Body of pancreas (tissue), 4 donors: ENCODE data around the gene SRPK2. TPM values are rescaled to one million over a fixed set of nuclear protein-coding genes. Genes with fewer than 3 reads are reported as not detected.

Experiments used
- ATAC-seq: fragments of 150-250 bp; one replicate; pipeline ENCODE4 v1.9.1; 2016
- DNase-seq, 4 donors: peaks; one replicate each; pipeline ENCODE4 v3.0.0-alpha.2; 2019
- H3K27ac ChIP-seq, 4 donors: fragments of 200-600 bp; sonication (generic); 1 replicate in 3 of 4; 2 replicates in 1 of 4; pipeline versions ENCODE4 v1.5.1 to v1.6.1; 2016 to 2019; ENCODE audit warnings: mild to moderate bottlenecking in 1 of 4, mixed read lengths in 1 of 4, moderate library complexity in 1 of 4
- H3K27me3 ChIP-seq, 2 donors: fragments of 200-600 bp; sonication (generic); one replicate each; pipeline ENCODE4 v1.6.0; 2016; ENCODE audit warnings: mild to moderate bottlenecking in 1 of 2
- H3K36me3 ChIP-seq, 2 donors: fragments of 200-600 bp; sonication (generic); replicated peaks in 1 of 2; 2 replicates each; pipeline ENCODE4 v1.5.1; 2016; ENCODE audit warnings: low read depth in 2 of 2; ENCODE audit not compliant: insufficient read depth in 1 of 2
- H3K4me1 ChIP-seq: fragments of 200-600 bp; sonication (generic); one replicate; pipeline ENCODE4 v1.6.0; 2016
- H3K4me3 ChIP-seq, 2 donors: fragments of 200-600 bp; sonication (generic); 1 replicate in 1 of 2; 2 replicates in 1 of 2; pipeline ENCODE4 v1.5.1; 2016 to 2019
- H3K9me3 ChIP-seq, 3 donors: fragments of 200-600 bp; sonication (generic); 1 replicate in 2 of 3; 2 replicates in 1 of 3; pipeline ENCODE4 v1.5.1; 2016
- POLR2A ChIP-seq, 3 donors: fragments of 450-650 bp; IDR thresholded peaks; one replicate each; pipeline ENCODE4 v1.6.1; 2016; ENCODE audit warnings: antibody characterized with exemption in 3 of 3, mild to moderate bottlenecking in 2 of 3
- WGBS, 2 donors: methylation state at CpG; one replicate each; pipeline ENCODE4 v1.1.5; 2017; 5-methylcytosine and 5-hydroxymethylcytosine counted together
- intact Hi-C: fragments of 100-400 bp; cut with DNase I; formaldehyde crosslinking; loops from one replicate; pipeline ENCODE4 v1.15.1; 2023
- total RNA-seq, 2 donors: library from RNA; depleted of rRNA; stranded (reverse); fragments of >200 nt; gene quantifications; one replicate each; pipeline ENCODE4 v1.1.0, GENCODE V29; 2016
- TF ChIP-seq, protein P1 (sequence below), 7 experiments: fragments of 450-650 bp in 4 of 7; fragments of 200-600 bp in 3 of 7; sonication (generic) in 3 of 7; IDR thresholded peaks; one replicate each; pipeline ENCODE4 v1.5.1; 2016 to 2019; ENCODE audit warnings: antibody characterized with exemption in 7 of 7

SRPK2 gene
- total RNA-seq, 2 donors from 2014 or later: 23.4 to 31.1 TPM

DNA sequence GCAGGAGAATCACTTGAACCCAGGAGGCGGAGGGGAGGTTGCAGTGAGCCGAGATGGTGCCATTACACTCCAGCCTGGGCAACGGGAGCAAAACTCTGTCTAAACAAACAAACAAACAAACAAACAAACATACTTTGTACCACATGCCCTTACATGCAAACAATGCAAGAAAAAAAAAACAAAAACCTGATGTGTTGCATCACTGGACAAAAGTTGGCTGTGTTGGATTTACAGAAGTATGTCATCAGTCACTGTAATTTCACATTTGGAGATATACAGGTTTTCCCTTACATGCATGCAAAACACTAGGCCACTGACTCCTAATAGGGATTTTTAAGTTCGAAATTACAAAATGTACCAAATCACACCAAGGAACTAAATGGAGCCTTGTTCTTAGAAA is 138.5 kb downstream of the SRPK2 start:
- H3K9me3 ChIP-seq: no peaks in the 10 kb centered on the region
- no peaks in the 10 kb centered on the region for H3K36me3 ChIP-seq
- ATAC-seq (no peak), DNase-seq (no peak)
- no peaks in the 10 kb centered on the region for H3K27me3 ChIP-seq
- H3K27ac ChIP-seq: no peak overlapping the region
- WGBS, 2 donors: 92 to 98% methylated on average over 4 of the region's 4 CpGs
- peaks cover 20% of the 10 kb centered on the region for H3K4me1 ChIP-seq
- no peak overlapping the region for H3K4me3 ChIP-seq
- intact Hi-C loops: no loop called here
- no peak for TF ChIP-seq POLR2A (IDR thresholded peaks at IDR 0.05)
- TF ChIP-seq, protein P1, sequence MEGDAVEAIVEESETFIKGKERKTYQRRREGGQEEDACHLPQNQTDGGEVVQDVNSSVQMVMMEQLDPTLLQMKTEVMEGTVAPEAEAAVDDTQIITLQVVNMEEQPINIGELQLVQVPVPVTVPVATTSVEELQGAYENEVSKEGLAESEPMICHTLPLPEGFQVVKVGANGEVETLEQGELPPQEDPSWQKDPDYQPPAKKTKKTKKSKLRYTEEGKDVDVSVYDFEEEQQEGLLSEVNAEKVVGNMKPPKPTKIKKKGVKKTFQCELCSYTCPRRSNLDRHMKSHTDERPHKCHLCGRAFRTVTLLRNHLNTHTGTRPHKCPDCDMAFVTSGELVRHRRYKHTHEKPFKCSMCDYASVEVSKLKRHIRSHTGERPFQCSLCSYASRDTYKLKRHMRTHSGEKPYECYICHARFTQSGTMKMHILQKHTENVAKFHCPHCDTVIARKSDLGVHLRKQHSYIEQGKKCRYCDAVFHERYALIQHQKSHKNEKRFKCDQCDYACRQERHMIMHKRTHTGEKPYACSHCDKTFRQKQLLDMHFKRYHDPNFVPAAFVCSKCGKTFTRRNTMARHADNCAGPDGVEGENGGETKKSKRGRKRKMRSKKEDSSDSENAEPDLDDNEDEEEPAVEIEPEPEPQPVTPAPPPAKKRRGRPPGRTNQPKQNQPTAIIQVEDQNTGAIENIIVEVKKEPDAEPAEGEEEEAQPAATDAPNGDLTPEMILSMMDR (IDR thresholded peaks at IDR 0.05): no peak

DNA sequence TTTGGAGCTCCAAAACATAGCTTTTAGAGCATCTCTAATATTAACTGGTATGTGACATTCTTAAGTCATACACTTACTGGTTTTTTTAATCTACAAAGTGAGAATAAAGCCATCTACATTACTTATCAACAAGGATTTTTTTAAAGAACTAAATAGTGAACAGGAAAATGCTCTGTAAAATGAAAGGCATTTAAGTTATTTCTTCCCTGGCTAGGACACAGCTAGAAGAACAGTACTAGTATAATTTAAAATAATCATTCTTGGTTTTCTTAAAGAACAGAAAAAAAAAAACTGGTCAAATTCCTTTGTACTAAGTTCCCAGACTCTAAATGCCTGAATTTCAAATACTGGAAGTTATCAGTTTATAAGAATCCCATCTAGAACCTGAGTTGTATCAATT is 139.5 kb downstream of the SRPK2 start:
- no peaks in the 10 kb centered on the region for H3K27me3 ChIP-seq
- no peak overlapping the region for H3K4me3 ChIP-seq
- H3K36me3 ChIP-seq: no peaks in the 10 kb centered on the region
- no peaks in the 10 kb centered on the region for H3K9me3 ChIP-seq
- TF ChIP-seq POLR2A (IDR thresholded peaks at IDR 0.05): no peak
- TF ChIP-seq, protein P1 (IDR thresholded peaks at IDR 0.05): no peak
- H3K4me1 ChIP-seq: peaks cover 23% of the 10 kb centered on the region
- intact Hi-C loops: no loop called here
- no peak for ATAC-seq
- no peak overlapping the region for H3K27ac ChIP-seq
- no peak for DNase-seq

DNA sequence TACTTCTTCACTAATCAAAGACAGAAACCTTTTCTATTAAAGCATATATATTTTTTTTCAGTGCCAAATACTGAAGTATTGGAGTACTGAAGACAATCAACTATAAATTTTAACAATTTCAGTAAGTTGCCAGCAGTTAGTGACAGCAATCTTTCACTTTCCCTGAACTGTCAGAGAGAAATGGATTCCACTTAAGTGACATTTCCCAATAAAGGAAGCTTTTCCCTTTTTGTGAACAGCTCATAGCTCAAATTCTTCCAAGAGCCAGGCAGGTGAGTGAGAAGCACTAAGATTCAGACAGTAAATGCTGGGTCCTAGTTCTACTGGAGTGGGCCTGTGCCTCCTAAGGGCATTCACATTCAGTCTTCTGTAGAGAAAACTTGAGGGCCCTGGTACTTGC is 142.0 kb downstream of the SRPK2 start:
- Histone ChIP-seq H3K36me3 (no peaks in the 10 kb centered on the region), H3K9me3 (no peaks in the 10 kb centered on the region), H3K4me1 (peaks cover 23% of the 10 kb centered on the region), H3K4me3 (no peak overlapping the region), H3K27ac (no peak overlapping the region), H3K27me3 (no peaks in the 10 kb centered on the region)
- intact Hi-C loops: no loop called here
- ATAC-seq (no peak), DNase-seq (no peak)
- TF ChIP-seq, protein P1 (IDR thresholded peaks at IDR 0.05): no peak
- no peak for TF ChIP-seq POLR2A (IDR thresholded peaks at IDR 0.05)

DNA sequence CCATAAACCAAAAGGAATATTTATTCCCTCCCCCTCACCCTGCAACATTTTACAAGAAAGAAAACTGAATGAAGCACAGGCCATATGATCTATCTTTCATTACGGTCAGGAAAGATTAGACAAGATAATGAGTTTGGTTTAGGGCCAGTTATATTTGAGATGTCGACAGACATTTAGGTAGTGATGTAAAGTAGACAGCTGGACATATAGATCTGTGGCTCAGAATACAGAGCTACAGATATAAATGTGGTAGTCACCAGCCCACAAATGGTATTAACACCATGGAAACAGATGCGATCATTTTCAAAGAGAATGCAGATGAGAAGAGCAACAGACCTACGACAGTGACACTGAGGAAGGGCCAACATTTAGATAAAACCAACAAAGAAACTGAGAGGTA is 142.5 kb downstream of the SRPK2 start:
- H3K36me3 ChIP-seq: no peaks in the 10 kb centered on the region
- TF ChIP-seq, protein P1 (IDR thresholded peaks at IDR 0.05): no peak
- TF ChIP-seq POLR2A (IDR thresholded peaks at IDR 0.05): no peak
- no peak overlapping the region for H3K4me3 ChIP-seq
- H3K27ac ChIP-seq: peak overlapping the region in 1 of 4 donors; percentile 41
- H3K9me3 ChIP-seq: no peaks in the 10 kb centered on the region
- H3K27me3 ChIP-seq: no peaks in the 10 kb centered on the region
- WGBS, 2 donors: 70% methylated on average over 4 of the region's 4 CpGs
- ATAC-seq: no peak
- H3K4me1 ChIP-seq: peaks cover 23% of the 10 kb centered on the region
- DNase-seq: no peak
- intact Hi-C loops: no loop called here

DNA sequence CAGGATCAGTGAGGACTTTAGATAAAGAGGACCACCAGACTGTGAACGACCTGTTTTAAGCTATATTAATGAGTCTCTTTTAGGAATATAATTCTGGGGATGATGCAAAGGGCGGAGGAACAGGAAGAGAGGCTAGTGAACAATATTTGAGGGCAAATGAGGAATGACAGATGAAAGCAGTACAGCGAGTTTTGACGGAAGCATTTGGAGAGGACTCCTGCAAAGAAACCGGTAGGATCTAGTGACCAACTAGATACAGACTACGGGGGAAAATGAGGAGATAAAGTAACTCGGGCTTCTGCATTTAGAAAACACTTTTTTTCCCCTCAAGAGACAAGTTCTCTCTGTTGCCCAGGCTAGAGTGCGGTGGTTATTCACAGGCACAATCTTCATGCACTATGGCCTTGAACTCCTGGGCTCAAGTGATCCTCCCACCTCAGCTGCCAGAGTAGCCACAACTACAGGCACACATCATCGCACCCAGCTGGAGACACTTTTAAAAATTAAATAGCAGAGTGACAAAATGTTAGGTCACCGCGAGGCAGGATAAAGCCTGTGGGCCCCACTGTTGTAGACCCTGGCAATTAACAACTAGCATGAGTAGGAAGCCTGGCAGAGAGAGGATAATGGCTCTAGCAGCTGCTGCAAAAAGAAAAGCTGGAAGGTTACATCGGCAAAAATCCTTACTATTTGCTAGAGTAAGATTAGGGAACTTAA is 143.2 kb downstream of the SRPK2 start:
- TF ChIP-seq POLR2A (IDR thresholded peaks at IDR 0.05): no peak
- TF ChIP-seq, protein P1 (IDR thresholded peaks at IDR 0.05): no peak
- ATAC-seq (peak; percentile 62), DNase-seq (no peak)
- H3K36me3 ChIP-seq: no peaks in the 10 kb centered on the region
- H3K4me1 ChIP-seq: peaks cover 23% of the 10 kb centered on the region
- intact Hi-C loops: no loop called here
- H3K9me3 ChIP-seq: no peaks in the 10 kb centered on the region
- H3K4me3 ChIP-seq: no peak overlapping the region
- H3K27me3 ChIP-seq: no peaks in the 10 kb centered on the region
- WGBS, 2 donors: 40 to 46% methylated on average over 12 of the region's 12 CpGs
- peak overlapping the region in 3 of 4 donors; percentile 10 to 41 (median 32) for H3K27ac ChIP-seq
